ENCODE results near the gene TBC1D1.
A peak's percentile ranks its signal among the peaks of the same experiment; 100 is the strongest.

Gene TBC1D1

GRCh38 chr4:38073596-38074234, 182.8 kb downstream of the TBC1D1 start:
- no peaks in the 10 kb centered on the region for H3K27me3 Mint-ChIP-seq (ENCODE audit: low read depth)
- H3K9me3 Mint-ChIP-seq: no peaks in the 10 kb centered on the region
- H3K27ac Mint-ChIP-seq: no peak overlapping the region
- no peak overlapping the region for H3K4me3 Mint-ChIP-seq
- peaks cover 33% of the 10 kb centered on the region for H3K4me1 Mint-ChIP-seq (ENCODE audit: low read depth)
- peaks cover 23% of the 10 kb centered on the region for H3K36me3 Mint-ChIP-seq (ENCODE audit: low read depth)

- H3K36me3 Mint-ChIP-seq (ENCODE audit: low read depth): peaks cover 18% of the 10 kb centered on the region
- no peak overlapping the region for H3K4me3 Mint-ChIP-seq
- H3K27me3 Mint-ChIP-seq (ENCODE audit: low read depth): no peaks in the 10 kb centered on the region
- no peak overlapping the region for H3K27ac Mint-ChIP-seq
- peaks cover 29% of the 10 kb centered on the region for H3K4me1 Mint-ChIP-seq (ENCODE audit: low read depth)
- no peaks in the 10 kb centered on the region for H3K9me3 Mint-ChIP-seq
Observed at GRCh38 chr4:38075370-38076152, 184.7 kb downstream of the TBC1D1 start.

GRCh38 chr4:38076153-38076669, 185.3 kb downstream of the TBC1D1 start:
- H3K4me3 Mint-ChIP-seq: no peak overlapping the region
- H3K27me3 Mint-ChIP-seq (ENCODE audit: low read depth): no peaks in the 10 kb centered on the region
- no peaks in the 10 kb centered on the region for H3K9me3 Mint-ChIP-seq
- H3K4me1 Mint-ChIP-seq (ENCODE audit: low read depth): peaks cover 27% of the 10 kb centered on the region
- H3K27ac Mint-ChIP-seq: no peak overlapping the region
- H3K36me3 Mint-ChIP-seq (ENCODE audit: low read depth): peaks cover 19% of the 10 kb centered on the region

GRCh38 chr4:38077791-38078489, 187.1 kb downstream of the TBC1D1 start:
- H3K4me3 Mint-ChIP-seq: no peak overlapping the region
- peaks cover 17% of the 10 kb centered on the region for H3K4me1 Mint-ChIP-seq (ENCODE audit: low read depth)
- H3K9me3 Mint-ChIP-seq: no peaks in the 10 kb centered on the region
- H3K27me3 Mint-ChIP-seq (ENCODE audit: low read depth): no peaks in the 10 kb centered on the region
- no peak overlapping the region for H3K27ac Mint-ChIP-seq
- H3K36me3 Mint-ChIP-seq (ENCODE audit: low read depth): peaks cover 21% of the 10 kb centered on the region

GRCh38 chr4:38078590-38079421, 187.9 kb downstream of the TBC1D1 start:
- Mint-ChIP-seq H3K27ac (peak overlapping the region; percentile 76), H3K36me3 (ENCODE audit: low read depth) (peaks cover 18% of the 10 kb centered on the region), H3K4me1 (ENCODE audit: low read depth) (peaks cover 17% of the 10 kb centered on the region), H3K4me3 (no peak overlapping the region), H3K9me3 (no peaks in the 10 kb centered on the region), H3K27me3 (ENCODE audit: low read depth) (no peaks in the 10 kb centered on the region)

- Mint-ChIP-seq H3K4me3 (no peak overlapping the region), H3K9me3 (no peaks in the 10 kb centered on the region), H3K27me3 (ENCODE audit: low read depth) (no peaks in the 10 kb centered on the region), H3K27ac (no peak overlapping the region), H3K36me3 (ENCODE audit: low read depth) (peaks cover 17% of the 10 kb centered on the region), H3K4me1 (ENCODE audit: low read depth) (peaks cover 17% of the 10 kb centered on the region)
Observed at GRCh38 chr4:38080061-38080974, 189.4 kb downstream of the TBC1D1 start.

GRCh38 chr4:38082021-38082420, 191.1 kb downstream of the TBC1D1 start:
- Mint-ChIP-seq H3K27me3 (ENCODE audit: low read depth) (no peaks in the 10 kb centered on the region), H3K4me1 (ENCODE audit: low read depth) (peaks cover 14% of the 10 kb centered on the region), H3K9me3 (no peaks in the 10 kb centered on the region), H3K4me3 (no peak overlapping the region), H3K36me3 (ENCODE audit: low read depth) (peaks cover 11% of the 10 kb centered on the region), H3K27ac (no peak overlapping the region)

- H3K36me3 Mint-ChIP-seq (ENCODE audit: low read depth): peaks cover 12% of the 10 kb centered on the region
- H3K27ac Mint-ChIP-seq: no peak overlapping the region
Observed at GRCh38 chr4:38082424-38083385, 191.8 kb downstream of the TBC1D1 start.

GRCh38 chr4:38084877-38085711, 194.2 kb downstream of the TBC1D1 start:
- no peak overlapping the region for H3K4me3 Mint-ChIP-seq
- H3K27me3 Mint-ChIP-seq (ENCODE audit: low read depth): no peaks in the 10 kb centered on the region
- H3K36me3 Mint-ChIP-seq (ENCODE audit: low read depth): peaks cover 15% of the 10 kb centered on the region
- peaks cover 2% of the 10 kb centered on the region for H3K4me1 Mint-ChIP-seq (ENCODE audit: low read depth)
- H3K9me3 Mint-ChIP-seq: no peaks in the 10 kb centered on the region
- H3K27ac Mint-ChIP-seq: no peak overlapping the region

More at GRCh38 chr4:38082424-38083385, 191.8 kb downstream of the TBC1D1 start:
- H3K27me3 Mint-ChIP-seq (ENCODE audit: low read depth): no peaks in the 10 kb centered on the region
- peaks cover 13% of the 10 kb centered on the region for H3K4me1 Mint-ChIP-seq (ENCODE audit: low read depth)
- H3K9me3 Mint-ChIP-seq: no peaks in the 10 kb centered on the region
- no peak overlapping the region for H3K4me3 Mint-ChIP-seq

GRCh38 chr4:38085751-38086150, 194.9 kb downstream of the TBC1D1 start:
- Mint-ChIP-seq H3K27ac (no peak overlapping the region), H3K9me3 (no peaks in the 10 kb centered on the region), H3K4me3 (no peak overlapping the region), H3K36me3 (ENCODE audit: low read depth) (peaks cover 17% of the 10 kb centered on the region), H3K27me3 (ENCODE audit: low read depth) (no peaks in the 10 kb centered on the region), H3K4me1 (ENCODE audit: low read depth) (peaks cover 7% of the 10 kb centered on the region)

- Mint-ChIP-seq H3K9me3 (no peaks in the 10 kb centered on the region), H3K4me3 (no peak overlapping the region), H3K4me1 (ENCODE audit: low read depth) (peaks cover 12% of the 10 kb centered on the region), H3K36me3 (ENCODE audit: low read depth) (peaks cover 22% of the 10 kb centered on the region), H3K27ac (no peak overlapping the region), H3K27me3 (ENCODE audit: low read depth) (no peaks in the 10 kb centered on the region)
Observed at GRCh38 chr4:38086151-38086848, 195.4 kb downstream of the TBC1D1 start.

All from T-helper 1 cell treated with Interleukin-12 subunit alpha and Interleukin-12 subunit beta and Interleukin-4 antibody, amounts not matched to agents 30 μg/mL and 1 μg/mL, for 36 hours (primary cell).